CD4-positive, alpha-beta T cell (primary cell): ENCODE data around the gene SIN3B. TPM values are rescaled to one million over a fixed set of nuclear protein-coding genes. Genes with fewer than 3 reads are reported as not detected.

Source experiments
- ATAC-seq: fragments of 200-7000 bp; cut with Tn5 transposase; one replicate; pipeline ENCODE4 v1.10.0; 2022; ENCODE audit warnings: mild to moderate bottlenecking; ENCODE audit not compliant: poor library complexity
- CTCF ChIA-PET: fragments of 350-600 bp; sonication (Branson Sonifier 250); formaldehyde crosslinking; loops from one replicate; lab custom pipeline; 2021; ENCODE audit warnings: antibody characterized with exemption, inconsistent platforms; lab: Charles Lee
- POLR2A ChIA-PET: fragments of 350-600 bp; sonication (Branson Sonifier 250); formaldehyde crosslinking; loops from one replicate; lab custom pipeline; 2021; ENCODE audit warnings: antibody characterized with exemption, inconsistent platforms; lab: Charles Lee
- DNase-seq, 14 experiments: peaks; one replicate each; pipeline ENCODE4 v3.0.0-alpha.2; 2013 to 2020; ENCODE audit warnings: mixed read lengths in 2 of 14
- H3K27ac ChIP-seq, 2 donors: one replicate each; pipeline versions ENCODE4 v1.5.1 to v1.7.0; 2013; ENCODE audit warnings: low read length in 2 of 2, low read depth in 1 of 2, mild to moderate bottlenecking in 1 of 2
- H3K27me3 ChIP-seq, 2 experiments: 1 replicate in 1 of 2; 2 replicates in 1 of 2; pipeline versions ENCODE4 v1.6.1 to v1.7.0; 2013; ENCODE audit warnings: low read length in 2 of 2, control low read depth in 1 of 2, mild to moderate bottlenecking in 1 of 2, moderate library complexity in 1 of 2; ENCODE audit not compliant: insufficient read depth in 2 of 2, control insufficient read depth in 1 of 2
- H3K36me3 ChIP-seq: one replicate; pipeline ENCODE4 v1.6.1; 2013; ENCODE audit warnings: low read length, control low read depth; ENCODE audit not compliant: insufficient read depth
- H3K4me1 ChIP-seq: one replicate; pipeline ENCODE4 v1.6.1; 2013; ENCODE audit warnings: low read length, control low read depth; ENCODE audit not compliant: insufficient read depth
- H3K4me3 ChIP-seq: one replicate; pipeline ENCODE4 v1.5.1; 2013; ENCODE audit warnings: mild to moderate bottlenecking, low read length, moderate library complexity
- H3K9me3 ChIP-seq, 2 experiments: 1 replicate in 1 of 2; 2 replicates in 1 of 2; pipeline versions ENCODE4 v1.6.1 to v1.7.0; 2013; ENCODE audit warnings: low read length in 2 of 2, mild to moderate bottlenecking in 2 of 2, control low read depth in 1 of 2, moderate library complexity in 1 of 2; ENCODE audit not compliant: control insufficient read depth in 1 of 2, insufficient read depth in 1 of 2
- H3K27ac Mint-ChIP-seq: one replicate; pipeline ENCODE4 v1.8.0; 2020; ENCODE audit warnings: mixed read lengths
- H3K27me3 Mint-ChIP-seq: one replicate; pipeline ENCODE4 v1.8.0; 2021; ENCODE audit warnings: mixed read lengths
- H3K36me3 Mint-ChIP-seq: one replicate; pipeline ENCODE4 v1.8.0; 2021; ENCODE audit warnings: low read depth, mixed read lengths
- H3K4me1 Mint-ChIP-seq: one replicate; pipeline ENCODE4 v1.8.0; 2021; ENCODE audit warnings: low read depth, mixed read lengths
- H3K4me3 Mint-ChIP-seq: one replicate; pipeline ENCODE4 v1.8.0; 2020; ENCODE audit warnings: mild to moderate bottlenecking, mixed read lengths
- H3K9me3 Mint-ChIP-seq: one replicate; pipeline ENCODE4 v1.8.0; 2020; ENCODE audit warnings: mixed read lengths
- CTCF ChIP-seq: fragments of 200-600 bp; IDR thresholded peaks from one replicate; pipeline ENCODE4 v1.8.0; 2022; ENCODE audit warnings: antibody characterized with exemption, mild to moderate bottlenecking
- intact Hi-C, 2 experiments: fragments of 100-400 bp; cut with DNase I in 1 of 2; cut with micrococcal nuclease in 1 of 2; formaldehyde crosslinking; loops; one replicate each; pipeline versions ENCODE4 v1.15.1 to v1.9.0; 2023 to 2025; cut with DNase I, micrococcal nuclease
- total RNA-seq, 174 experiments: library from RNA in 2 of 174; stranded (reverse) in 2 of 174; gene quantifications; one replicate each; pipeline ENCODE4 v1.2.3 and lab custom pipeline; 2021 to 2026

Gene SIN3B
- total RNA-seq, 2 experiments from 2014 or later = 52.4 to 53.7 TPM

GRCh38 chr19:16894080-16894479, 64.9 kb downstream of the SIN3B start:
- H3K36me3 ChIP-seq = no peaks in the 10 kb centered on the region
- Mint-ChIP-seq H3K27me3 (peaks cover 57% of the 10 kb centered on the region), H3K36me3 (no peaks in the 10 kb centered on the region), H3K4me3 (no peak overlapping the region), H3K27ac (no peak overlapping the region), H3K9me3 (no peaks in the 10 kb centered on the region), H3K4me1 (peaks cover 7% of the 10 kb centered on the region)
- H3K27me3 ChIP-seq = peaks cover 5 to 28% of the 10 kb centered on the region in 2 experiments
- H3K4me3 ChIP-seq = no peak overlapping the region
- ChIA-PET CTCF (no interaction called here), POLR2A (interaction anchor here (0.5 kb wide), 1 partner anchor 805 kb away, joined by 3 read pairs; no protein-coding TSS in a partner anchor)
- intact Hi-C loops = no loop called here
- peaks cover 38% of the 10 kb centered on the region for H3K4me1 ChIP-seq
- H3K27ac ChIP-seq = no peak overlapping the region
- ATAC-seq (no peak), DNase-seq (no peak)
- H3K9me3 ChIP-seq = peaks cover 0 to 9% of the 10 kb centered on the region in 2 experiments
- no peak for TF ChIP-seq CTCF

GRCh38 chr19:16895467-16896145, 66.4 kb downstream of the SIN3B start:
- peaks cover 7% of the 10 kb centered on the region for H3K4me1 Mint-ChIP-seq
- no peak overlapping the region for H3K4me3 ChIP-seq
- ATAC-seq (no peak), DNase-seq (peak in 1 of 14 experiments; percentile 33)
- intact Hi-C loops = no loop called here
- H3K36me3 ChIP-seq = no peaks in the 10 kb centered on the region
- POLR2A ChIA-PET = no interaction called here
- H3K4me3 Mint-ChIP-seq = peak overlapping the region; percentile 36
- no peak overlapping the region for H3K27ac ChIP-seq
- H3K27me3 ChIP-seq = peaks cover 5 to 28% of the 10 kb centered on the region in 2 experiments
- H3K36me3 Mint-ChIP-seq = no peaks in the 10 kb centered on the region
- H3K4me1 ChIP-seq = peaks cover 46% of the 10 kb centered on the region
- no peak overlapping the region for H3K27ac Mint-ChIP-seq
- TF ChIP-seq CTCF = no peak
- CTCF ChIA-PET = no interaction called here
- H3K9me3 Mint-ChIP-seq = no peaks in the 10 kb centered on the region
- peaks cover 61% of the 10 kb centered on the region for H3K27me3 Mint-ChIP-seq
- peaks cover 0 to 4% of the 10 kb centered on the region in 2 experiments for H3K9me3 ChIP-seq

GRCh38 chr19:16896146-16897028, 67.2 kb downstream of the SIN3B start:
- TF ChIP-seq CTCF = no peak
- H3K4me1 ChIP-seq = peaks cover 46% of the 10 kb centered on the region
- H3K9me3 ChIP-seq = peaks cover 0 to 4% of the 10 kb centered on the region in 2 experiments
- no peaks in the 10 kb centered on the region for H3K36me3 ChIP-seq
- peak overlapping the region; percentile 47 for H3K4me3 ChIP-seq
- ChIA-PET POLR2A (no interaction called here), CTCF (no interaction called here)
- H3K27me3 ChIP-seq = peaks cover 5 to 28% of the 10 kb centered on the region in 2 experiments
- peaks cover 57% of the 10 kb centered on the region for H3K27me3 Mint-ChIP-seq
- intact Hi-C loops = no loop called here
- DNase-seq (peak in 2 of 14 experiments; percentile 24 to 41), ATAC-seq (no peak)
- no peaks in the 10 kb centered on the region for H3K9me3 Mint-ChIP-seq
- no peak overlapping the region for H3K27ac ChIP-seq
- H3K4me3 Mint-ChIP-seq = peak overlapping the region; percentile 67
- no peak overlapping the region for H3K27ac Mint-ChIP-seq
- H3K36me3 Mint-ChIP-seq = no peaks in the 10 kb centered on the region
- peaks cover 7% of the 10 kb centered on the region for H3K4me1 Mint-ChIP-seq
